Neural crest cell (in vitro differentiated cells): Measurements from ENCODE around the gene PLA2G4C. TPM values are rescaled to one million over a fixed set of nuclear protein-coding genes. Genes with fewer than 3 reads are reported as not detected.

ENCODE experiments used
- DNase-seq: peaks from one replicate; pipeline ENCODE4 v3.0.0; 2021; ENCODE audit warnings: low read depth, mixed read lengths, low spot score
- H3K27ac Mint-ChIP-seq: one replicate; pipeline ENCODE4 v1.8.0; 2021; ENCODE audit warnings: mild to moderate bottlenecking, mixed read lengths; ENCODE audit not compliant: unreplicated experiment
- H3K27me3 Mint-ChIP-seq: 2 replicates; pipeline ENCODE4 v1.8.0; 2021; ENCODE audit warnings: low read depth, mild to moderate bottlenecking, mixed read lengths
- H3K36me3 Mint-ChIP-seq: 2 replicates; pipeline ENCODE4 v1.8.0; 2021; ENCODE audit warnings: low read depth, mild to moderate bottlenecking, mixed read lengths
- H3K4me1 Mint-ChIP-seq: 2 replicates; pipeline ENCODE4 v1.8.0; 2021; ENCODE audit warnings: mixed read lengths
- H3K4me3 Mint-ChIP-seq: one replicate; pipeline ENCODE4 v1.8.0; 2021; ENCODE audit warnings: mild to moderate bottlenecking, mixed read lengths
- H3K9me3 Mint-ChIP-seq: 2 replicates; pipeline ENCODE4 v1.8.0; 2021; ENCODE audit warnings: mixed read lengths
- CTCF ChIP-seq: fragments of 200-600 bp; sonication (generic); conservative IDR thresholded peaks from 2 replicates; pipeline ENCODE4 v1.5.0; 2021; ENCODE audit warnings: antibody characterized with exemption, mild to moderate bottlenecking
- total RNA-seq: library from RNA; stranded (reverse); gene quantifications from 2 replicates; pipeline ENCODE4 v1.2.1, GENCODE V29; 2021

Gene PLA2G4C
- total RNA-seq, 1 donor from 2014 or later = 2.0 TPM

DNA sequence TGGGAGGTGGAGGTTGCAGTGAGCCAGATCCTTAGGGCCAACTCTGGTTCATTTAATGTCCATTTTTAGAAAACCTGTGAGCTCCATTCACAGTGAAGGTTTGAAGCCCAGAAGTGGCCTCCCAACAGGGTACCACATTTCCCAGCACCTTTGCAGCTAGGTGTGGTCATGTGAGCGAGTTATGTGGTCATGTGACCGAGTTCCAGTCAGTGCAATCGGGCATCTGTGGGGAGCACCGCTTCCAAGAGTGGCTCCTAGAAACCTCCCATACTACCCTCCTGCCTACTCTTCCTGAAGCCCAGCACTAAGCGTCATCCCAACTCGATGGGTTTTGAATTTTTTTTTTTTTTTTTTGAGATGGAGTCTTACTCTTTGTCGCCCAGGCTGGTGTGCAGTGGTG is 663 bp upstream of the PLA2G4C start:
- TF ChIP-seq CTCF = no peak
- no peak for DNase-seq
- Mint-ChIP-seq H3K4me3 (no peak overlapping the region), H3K27ac (no peak overlapping the region), H3K36me3 (no peaks in the 10 kb centered on the region), H3K4me1 (peaks cover 15% of the 10 kb centered on the region), H3K27me3 (no peaks in the 10 kb centered on the region), H3K9me3 (no peaks in the 10 kb centered on the region)

DNA sequence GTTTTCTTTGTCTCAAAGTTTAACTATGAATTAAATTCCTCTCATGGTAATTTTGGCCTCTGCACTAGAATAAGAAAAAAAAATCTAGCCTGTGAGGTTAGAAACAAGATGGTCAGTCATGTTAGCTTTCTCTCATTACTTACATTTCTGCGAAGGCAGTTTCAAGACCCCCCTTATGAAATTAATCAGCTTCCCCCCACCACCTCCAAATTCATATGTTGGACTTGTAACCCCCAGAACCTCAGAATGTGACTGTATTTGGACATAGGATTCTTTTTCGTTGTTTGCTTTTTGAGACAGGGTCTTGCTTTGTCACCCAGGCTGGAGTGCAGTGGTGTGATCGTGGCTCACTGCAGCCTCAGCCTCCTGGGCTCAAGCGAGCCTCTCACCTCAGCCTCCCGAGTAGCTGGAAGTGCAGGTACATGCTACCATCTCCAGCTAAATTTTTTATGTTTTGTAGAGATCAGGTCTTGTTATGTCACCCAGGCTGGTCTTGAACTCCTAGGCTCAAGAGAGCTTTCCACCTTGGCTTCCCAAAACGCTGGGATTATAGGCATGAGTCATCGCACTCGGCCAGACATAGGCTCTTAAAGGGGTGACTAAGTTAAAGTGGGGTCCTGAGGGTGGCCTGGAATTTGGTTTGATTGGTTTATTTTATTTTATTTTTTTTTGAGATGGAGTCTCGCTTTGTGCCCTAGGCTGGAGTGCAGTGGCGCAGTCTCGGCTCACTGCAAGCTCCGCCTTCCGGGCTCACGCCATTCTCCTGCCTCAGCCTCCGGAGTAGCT is 1.4 kb downstream of the PLA2G4C start:
- TF ChIP-seq CTCF = no peak
- H3K9me3 Mint-ChIP-seq = no peaks in the 10 kb centered on the region
- DNase-seq = no peak
- H3K4me3 Mint-ChIP-seq = no peak overlapping the region
- H3K4me1 Mint-ChIP-seq = peaks cover 15% of the 10 kb centered on the region
- no peaks in the 10 kb centered on the region for H3K36me3 Mint-ChIP-seq
- no peak overlapping the region for H3K27ac Mint-ChIP-seq
- no peaks in the 10 kb centered on the region for H3K27me3 Mint-ChIP-seq

DNA sequence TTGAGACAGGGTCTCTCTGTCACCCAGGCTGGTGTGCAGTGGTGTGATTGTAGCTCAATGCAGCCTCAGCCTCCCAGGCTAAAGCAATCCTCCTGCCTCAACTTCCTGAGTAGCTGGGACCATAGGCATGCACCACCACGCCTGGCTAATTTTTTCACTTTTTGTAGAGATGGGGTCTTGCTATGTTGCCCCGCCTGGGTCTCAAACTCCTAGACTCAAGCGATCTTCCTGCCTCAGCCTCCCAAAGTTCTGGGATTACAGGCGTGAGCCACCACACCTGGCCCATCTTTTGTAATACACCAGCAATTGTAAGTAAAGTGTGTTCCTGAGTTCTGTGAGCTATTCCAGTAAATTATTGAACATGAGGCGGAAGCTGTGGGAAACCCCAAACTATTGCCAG is 6.7 kb downstream of the PLA2G4C start:
- TF ChIP-seq CTCF = no peak
- H3K36me3 Mint-ChIP-seq = no peaks in the 10 kb centered on the region
- peaks cover 8% of the 10 kb centered on the region for H3K4me1 Mint-ChIP-seq
- H3K27ac Mint-ChIP-seq = no peak overlapping the region
- H3K9me3 Mint-ChIP-seq = no peaks in the 10 kb centered on the region
- H3K4me3 Mint-ChIP-seq = no peak overlapping the region
- no peaks in the 10 kb centered on the region for H3K27me3 Mint-ChIP-seq
- DNase-seq = no peak

- Mint-ChIP-seq H3K36me3 (no peaks in the 10 kb centered on the region), H3K4me3 (no peak overlapping the region), H3K27me3 (no peaks in the 10 kb centered on the region), H3K4me1 (peaks cover 8% of the 10 kb centered on the region), H3K9me3 (no peaks in the 10 kb centered on the region), H3K27ac (peak overlapping the region; percentile 29)
- DNase-seq = peak; percentile 64
- TF ChIP-seq CTCF = peak; percentile 71
Measured at GRCh38 chr19:48102870-48103751, 7.5 kb downstream of the PLA2G4C start.

- no peaks in the 10 kb centered on the region for H3K36me3 Mint-ChIP-seq
- H3K27me3 Mint-ChIP-seq = peaks cover 5% of the 10 kb centered on the region
- H3K9me3 Mint-ChIP-seq = no peaks in the 10 kb centered on the region
- no peak for DNase-seq
- no peaks in the 10 kb centered on the region for H3K4me1 Mint-ChIP-seq
- TF ChIP-seq CTCF = no peak
- H3K27ac Mint-ChIP-seq = no peak overlapping the region
- H3K4me3 Mint-ChIP-seq = no peak overlapping the region
Measured at GRCh38 chr19:48095612-48096175, 14.9 kb downstream of the PLA2G4C start.
